GM19324 (cell line): Measurements from ENCODE around the gene TLR2.
"Not testable (repeated sequence)": the region's sequence is repeated elsewhere in the genome, so short reads cannot be mapped to it uniquely, and the experiment has no call there.

Source experiments
- ATAC-seq: cut with Tn5 transposase; IDR thresholded peaks from one replicate; pipeline ENCODE4 v1.9.1; 2021; ENCODE audit warnings: mild to moderate bottlenecking, moderate library complexity; ENCODE audit not compliant: unreplicated experiment, low FRiP score

The TLR2 gene

DNA sequence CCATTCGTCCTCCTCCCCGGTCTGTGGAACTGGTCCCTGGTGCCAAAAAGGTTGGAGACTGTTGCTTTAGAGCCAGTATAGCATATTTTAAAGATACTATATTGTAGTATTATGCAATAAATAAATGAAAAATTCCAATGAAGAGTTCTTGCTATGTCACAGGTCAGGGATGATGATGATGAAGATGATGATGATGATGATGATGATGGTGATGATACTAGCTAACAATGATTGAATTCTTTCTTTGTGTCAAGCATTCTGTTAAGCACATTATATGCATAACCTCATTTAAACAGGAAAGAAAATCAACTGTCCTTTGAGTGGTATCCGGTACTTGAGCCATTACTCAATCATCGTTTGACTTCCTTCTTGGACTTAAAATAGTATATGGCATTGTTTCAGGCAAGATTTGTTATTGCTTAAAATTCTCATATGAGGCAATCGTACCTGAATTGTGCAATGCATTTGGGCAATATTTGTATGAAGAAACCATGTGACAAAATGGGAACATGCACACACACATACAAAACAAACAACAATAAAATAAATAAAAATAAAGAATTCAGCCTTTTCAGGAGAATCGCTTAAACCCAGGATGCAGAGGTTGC is 22.8 kb upstream of the TLR2 start:
- ATAC-seq = no peak

GRCh38 chr4:153661908-153662307 is 22.2 kb upstream of the TLR2 start:
- no peak for ATAC-seq

DNA sequence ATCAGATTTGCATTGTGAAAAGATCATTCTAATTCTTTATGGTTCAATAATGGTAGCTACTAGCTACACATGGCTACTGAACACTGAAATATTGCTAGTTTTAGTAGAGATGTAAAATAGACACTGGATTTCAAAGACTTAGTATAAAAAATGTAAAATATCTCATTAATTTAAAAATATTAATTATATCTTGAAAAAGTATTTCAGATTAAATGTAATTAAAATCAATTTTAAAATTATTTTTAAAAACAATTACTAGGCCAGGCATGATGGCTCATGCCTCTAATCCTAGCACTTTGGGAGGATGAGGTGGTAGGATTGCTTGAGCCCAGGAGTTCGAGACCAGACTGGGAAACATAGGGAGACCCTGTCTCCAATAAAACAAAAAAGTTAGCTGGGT is 20.4 kb upstream of the TLR2 start:
- ATAC-seq = no peak

DNA sequence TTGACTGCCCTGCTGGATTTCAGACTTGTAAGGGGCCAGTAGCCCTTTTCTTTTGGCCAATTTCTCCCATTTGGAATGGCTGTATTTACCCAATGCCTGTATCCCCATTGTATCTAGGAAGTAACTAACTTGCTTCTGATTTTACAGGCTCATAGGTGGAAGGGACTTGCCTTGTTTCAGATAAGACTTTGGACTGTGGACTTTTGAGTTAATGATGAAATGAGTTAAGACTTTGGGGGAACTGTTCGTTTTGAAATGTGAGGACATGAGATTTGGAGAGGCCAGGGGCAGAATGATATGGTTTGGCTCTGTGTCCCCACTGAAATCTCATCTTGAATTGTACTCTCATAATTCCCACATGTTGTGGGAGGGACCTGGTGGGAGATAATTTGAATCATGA is 17.6 kb upstream of the TLR2 start:
- ATAC-seq = not testable (repeated sequence)

GRCh38 chr4:153668647-153669046 is 15.4 kb upstream of the TLR2 start:
- ATAC-seq = no peak

DNA sequence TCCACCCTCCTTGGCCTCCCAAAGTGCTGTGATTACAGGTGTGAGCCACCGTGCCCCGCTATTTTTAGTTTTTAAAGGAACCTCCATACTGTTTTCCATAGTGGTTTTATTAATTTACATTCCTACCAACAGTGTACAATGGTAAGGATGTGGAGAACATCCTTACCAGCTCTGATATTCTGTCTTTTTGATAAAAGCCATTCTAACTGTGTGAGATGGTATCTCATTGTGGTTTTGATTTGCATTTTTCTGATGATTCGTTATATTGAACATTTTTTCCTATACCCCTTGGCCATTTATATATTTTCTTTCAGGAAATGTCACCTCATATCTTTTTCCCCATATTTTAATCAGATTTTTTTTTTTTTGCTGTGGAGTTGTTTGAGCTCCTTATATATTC is 14.2 kb upstream of the TLR2 start:
- no peak for ATAC-seq

DNA sequence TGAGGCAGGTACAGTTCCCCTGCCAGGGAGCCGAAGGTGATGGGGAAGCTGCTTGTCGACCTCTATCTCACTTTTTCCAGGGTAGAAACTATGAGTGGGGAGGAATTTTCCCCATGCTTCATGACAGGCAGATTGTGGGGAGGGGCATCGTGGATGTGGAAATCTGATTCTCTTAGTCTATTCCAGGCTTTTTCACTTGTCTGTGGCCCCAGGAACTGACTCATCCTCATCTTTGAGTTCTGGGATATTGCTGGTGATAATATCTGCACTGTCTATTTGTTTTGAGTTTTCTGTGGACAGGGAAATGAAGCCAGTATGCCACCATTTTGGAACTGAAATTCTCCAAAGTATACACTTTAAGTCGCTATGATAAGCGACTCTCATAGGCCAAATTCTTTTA is 7.6 kb upstream of the TLR2 start:
- ATAC-seq = no peak

- no peak for ATAC-seq
These were observed 7.1 kb upstream of the TLR2 start for GRCh38 chr4:153676984-153677383.

DNA sequence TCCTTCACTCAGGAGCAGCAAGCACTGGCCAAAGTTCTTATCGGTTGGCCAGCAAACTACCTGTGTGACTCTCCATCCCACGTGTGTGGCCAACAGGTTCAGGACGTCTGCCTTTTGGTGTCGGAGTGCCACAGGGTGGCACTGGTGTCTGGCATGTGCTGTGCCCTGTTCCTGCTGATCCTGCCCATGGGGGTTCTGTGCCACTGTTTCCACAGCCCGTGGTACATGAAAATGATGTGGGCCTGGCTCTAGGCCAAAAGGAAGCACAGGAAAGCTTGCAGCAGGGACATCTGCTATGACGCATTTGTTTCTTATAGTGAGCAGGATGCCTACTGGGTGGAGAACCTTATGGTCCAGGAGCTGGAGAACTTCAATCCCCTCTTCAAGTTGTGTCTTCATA is 4.6 kb upstream of the TLR2 start:
- ATAC-seq = no peak

GRCh38 chr4:153683763-153684181 is 308 bp upstream of the TLR2 start:
- no peak for ATAC-seq

- no peak for ATAC-seq
These were observed 891 bp downstream of the TLR2 start for GRCh38 chr4:153684971-153685371.

DNA sequence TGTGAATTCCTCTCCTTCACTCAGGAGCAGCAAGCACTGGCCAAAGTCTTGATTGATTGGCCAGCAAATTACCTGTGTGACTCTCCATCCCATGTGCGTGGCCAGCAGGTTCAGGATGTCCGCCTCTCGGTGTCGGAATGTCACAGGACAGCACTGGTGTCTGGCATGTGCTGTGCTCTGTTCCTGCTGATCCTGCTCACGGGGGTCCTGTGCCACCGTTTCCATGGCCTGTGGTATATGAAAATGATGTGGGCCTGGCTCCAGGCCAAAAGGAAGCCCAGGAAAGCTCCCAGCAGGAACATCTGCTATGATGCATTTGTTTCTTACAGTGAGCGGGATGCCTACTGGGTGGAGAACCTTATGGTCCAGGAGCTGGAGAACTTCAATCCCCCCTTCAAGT is 20.4 kb downstream of the TLR2 start:
- ATAC-seq = no peak

DNA sequence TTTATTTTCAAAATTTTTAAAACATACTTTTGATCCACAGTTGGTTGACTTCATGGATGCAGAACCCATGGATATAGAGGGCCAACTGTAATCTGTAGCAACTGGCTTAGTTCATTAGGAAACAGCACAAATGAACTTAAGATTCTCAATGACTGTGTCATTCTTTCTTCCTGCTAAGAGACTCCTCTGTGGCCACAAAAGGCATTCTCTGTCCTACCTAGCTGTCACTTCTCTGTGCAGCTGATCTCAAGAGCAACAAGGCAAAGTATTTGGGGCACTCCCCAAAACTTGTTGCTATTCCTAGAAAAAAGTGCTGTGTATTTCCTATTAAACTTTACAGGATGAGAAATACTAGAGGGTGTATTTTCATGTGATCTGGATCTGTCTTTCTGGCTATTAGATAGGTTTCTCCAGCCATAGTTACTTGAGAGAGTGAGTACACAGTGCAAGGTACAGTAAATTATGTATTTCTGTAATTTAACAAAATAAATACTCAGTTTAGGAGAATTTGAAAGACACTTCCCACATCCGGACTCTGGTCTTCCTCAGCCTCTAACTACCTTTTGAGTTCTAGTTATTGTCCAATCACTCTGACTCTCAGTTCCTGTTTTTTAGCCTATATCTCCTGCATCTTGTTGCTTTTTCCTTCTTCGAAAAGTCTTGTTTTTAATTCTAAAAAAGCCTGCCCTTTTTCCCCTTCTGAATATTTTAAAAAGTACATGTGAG is 21.8 kb downstream of the TLR2 start:
- ATAC-seq = peak; percentile 59

- ATAC-seq = peak; percentile 21
These were observed 22.4 kb downstream of the TLR2 start for GRCh38 chr4:153706519-153706918.

DNA sequence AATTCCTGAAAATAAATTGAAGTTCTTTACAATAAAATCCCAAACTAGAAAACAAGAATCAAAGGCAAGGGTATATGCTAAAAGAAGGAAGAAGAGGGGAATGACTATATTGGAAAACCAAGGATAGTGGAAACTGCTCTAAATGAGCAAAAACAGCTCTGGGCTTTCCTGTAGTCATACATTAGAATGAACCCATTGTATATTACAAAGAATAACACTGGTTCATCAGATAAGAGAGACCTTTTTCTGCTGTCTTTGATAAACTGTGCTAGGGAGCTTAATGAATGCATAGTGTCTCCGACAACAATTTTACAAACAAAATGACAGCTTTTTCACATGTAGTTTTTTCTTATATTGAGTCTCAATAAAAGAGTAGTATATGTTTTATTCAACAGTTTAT is 26.6 kb downstream of the TLR2 start:
- no peak for ATAC-seq

- ATAC-seq = no peak
These were observed 30.0 kb downstream of the TLR2 start for GRCh38 chr4:153713866-153714646.

DNA sequence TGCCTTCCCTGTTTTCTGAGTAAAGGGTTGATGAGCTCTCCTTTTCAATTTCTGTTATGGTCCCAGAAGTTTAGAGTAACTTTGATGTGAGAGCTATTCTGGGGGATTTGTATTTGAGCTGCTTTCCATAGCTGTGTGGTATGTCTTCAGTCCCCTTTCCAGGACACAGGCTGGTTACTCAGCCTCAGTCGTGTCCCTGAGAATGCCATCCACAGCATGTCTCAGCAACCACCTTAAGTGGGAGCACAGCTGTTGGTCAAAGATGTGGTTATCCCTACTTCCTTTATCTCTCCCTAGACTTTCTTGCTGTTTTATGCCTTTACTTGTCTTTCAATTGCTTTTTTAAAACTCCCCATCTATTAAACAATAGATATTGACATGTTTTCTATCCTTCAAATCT is 38.0 kb downstream of the TLR2 start:
- ATAC-seq = no peak

DNA sequence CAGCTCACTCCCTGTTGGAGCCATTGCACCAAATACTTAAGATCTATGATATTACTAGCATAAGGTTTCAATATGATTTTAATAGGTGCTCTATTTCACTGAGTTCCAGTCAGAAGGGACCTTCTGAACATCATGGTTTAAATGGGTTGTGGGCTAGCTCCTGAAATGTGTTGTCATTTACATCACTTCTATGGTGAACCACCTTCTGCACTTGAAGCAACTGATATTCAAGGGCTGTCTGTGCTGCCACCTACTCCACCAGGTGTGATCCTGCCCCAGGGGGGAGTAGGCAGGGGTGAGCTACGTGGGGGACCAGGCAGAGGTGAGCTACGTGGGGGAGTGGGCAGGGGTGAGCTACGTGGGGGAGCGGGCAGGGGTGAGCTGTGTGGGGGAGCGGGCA is 40.5 kb downstream of the TLR2 start:
- no peak for ATAC-seq

DNA sequence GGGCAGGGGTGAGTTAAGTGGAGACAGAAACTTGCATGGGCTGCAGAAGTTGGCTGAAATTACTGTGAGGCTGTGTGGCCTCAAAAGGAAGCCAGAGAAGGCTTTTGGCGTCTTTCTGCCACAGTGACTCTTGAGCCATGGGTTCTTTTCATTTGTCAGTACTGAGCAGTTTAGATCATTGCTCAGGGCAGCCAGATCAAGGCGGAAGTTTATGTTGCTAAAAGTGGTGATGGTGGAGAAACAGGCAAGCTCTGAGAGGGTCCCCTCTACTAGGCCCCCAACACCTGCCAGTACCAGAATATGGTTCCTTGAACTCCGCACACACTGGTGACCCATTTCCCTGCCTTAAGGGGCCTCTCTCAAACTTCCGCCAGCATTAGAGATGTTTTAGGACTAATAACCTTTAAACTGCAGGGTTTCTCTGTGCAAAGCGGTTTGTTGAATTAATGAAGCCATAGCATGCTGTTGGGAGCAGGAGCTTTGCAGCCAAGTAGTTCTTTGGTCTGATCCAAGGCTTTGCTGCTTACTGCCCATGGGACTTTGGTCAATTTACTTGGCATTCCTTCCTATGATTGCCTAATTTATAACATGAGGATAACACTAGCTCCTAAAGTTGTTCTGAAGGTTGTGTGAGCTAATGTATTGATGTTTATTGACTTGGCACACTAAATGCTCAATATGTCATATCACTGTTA is 41.2 kb downstream of the TLR2 start:
- ATAC-seq = no peak

DNA sequence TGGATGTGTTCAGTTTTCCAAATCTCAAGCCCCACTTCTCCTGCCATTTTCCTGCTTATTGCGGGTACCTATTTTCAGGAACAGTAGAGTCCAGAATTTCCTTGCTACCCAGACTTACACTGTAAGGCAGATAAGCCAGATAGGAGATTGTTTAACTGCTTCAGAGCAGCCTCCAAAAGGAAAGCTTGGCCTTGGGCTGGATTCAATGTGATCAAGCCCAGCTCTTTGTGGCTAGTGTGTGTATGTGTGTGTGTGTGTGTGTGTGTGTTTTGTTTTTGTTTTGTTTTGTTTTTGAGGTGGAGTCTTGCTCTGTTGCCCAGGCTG is 41.7 kb downstream of the TLR2 start:
- no peak for ATAC-seq

DNA sequence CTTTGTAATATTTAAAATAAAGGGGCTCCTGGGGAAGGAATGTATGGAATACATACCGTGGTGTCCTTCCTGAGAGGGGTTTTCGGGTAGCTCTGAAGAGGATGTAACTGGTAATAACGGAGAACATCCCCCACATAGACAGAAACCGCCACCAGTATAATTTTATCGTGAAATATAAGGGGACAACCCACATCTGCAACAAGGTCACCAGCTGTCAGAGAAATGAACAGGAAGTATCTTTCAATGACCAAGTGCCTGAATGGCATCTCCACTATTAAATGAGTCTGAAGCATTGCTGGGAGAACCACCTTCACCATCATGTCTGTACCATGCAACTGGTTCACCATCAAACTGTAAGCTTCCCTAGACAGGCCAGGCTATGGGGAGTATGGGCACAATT is 44.1 kb downstream of the TLR2 start:
- no peak for ATAC-seq
